Mesothelial cell of epicardium (in vitro differentiated cells): Measurements from ENCODE around the gene SLIT3. TPM values are rescaled to one million over a fixed set of nuclear protein-coding genes. Genes with fewer than 3 reads are reported as not detected.
"Not testable (repeated sequence)": the region's sequence is repeated elsewhere in the genome, so short reads cannot be mapped to it uniquely, and the experiment has no call there.

Experiments
- DNase-seq, 2 experiments: peaks; one replicate each; pipeline ENCODE4 v3.0.0; 2021; ENCODE audit warnings: low spot score in 2 of 2; ENCODE audit not compliant: unreplicated experiment in 2 of 2
- H3K27ac Mint-ChIP-seq: 2 replicates; pipeline ENCODE4 v1.8.0; 2021; ENCODE audit warnings: mixed read lengths
- H3K27me3 Mint-ChIP-seq: 2 replicates; pipeline ENCODE4 v1.8.0; 2021; ENCODE audit warnings: low read depth, mixed read lengths
- H3K36me3 Mint-ChIP-seq: 2 replicates; pipeline ENCODE4 v1.8.0; 2021; ENCODE audit warnings: mixed read lengths
- H3K4me1 Mint-ChIP-seq: 2 replicates; pipeline ENCODE4 v1.8.0; 2021; ENCODE audit warnings: mixed read lengths
- H3K4me3 Mint-ChIP-seq: 2 replicates; pipeline ENCODE4 v1.8.0; 2021; ENCODE audit warnings: mild to moderate bottlenecking, moderate library complexity, mixed read lengths
- H3K9me3 Mint-ChIP-seq: 2 replicates; pipeline ENCODE4 v1.8.0; 2021; ENCODE audit warnings: mixed read lengths
- CTCF ChIP-seq: fragments of 200-600 bp; sonication (generic); IDR thresholded peaks from one replicate; pipeline ENCODE4 v1.5.0; 2021; ENCODE audit warnings: antibody characterized with exemption; ENCODE audit not compliant: unreplicated experiment
- total RNA-seq: library from RNA; stranded (reverse); gene quantifications from 3 replicates; pipeline ENCODE4 v1.2.1, GENCODE V29; 2021

SLIT3 gene
- total RNA-seq, 1 donor from 2014 or later = 65.1 TPM

- Mint-ChIP-seq H3K4me3 (no peak overlapping the region), H3K36me3 (peaks cover 2% of the 10 kb centered on the region), H3K27ac (no peak overlapping the region), H3K4me1 (peaks cover 51% of the 10 kb centered on the region), H3K27me3 (peaks cover 11% of the 10 kb centered on the region), H3K9me3 (no peaks in the 10 kb centered on the region)
- no peak for TF ChIP-seq CTCF
- DNase-seq = no peak
Observed at GRCh38 chr5:169218176-169218575, 82.8 kb downstream of the SLIT3 start.

GRCh38 chr5:169216866-169217265, 84.1 kb downstream of the SLIT3 start:
- Mint-ChIP-seq H3K4me1 (peaks cover 40% of the 10 kb centered on the region), H3K27ac (no peak overlapping the region), H3K27me3 (peaks cover 11% of the 10 kb centered on the region), H3K4me3 (no peak overlapping the region), H3K9me3 (no peaks in the 10 kb centered on the region), H3K36me3 (peaks cover 2% of the 10 kb centered on the region)
- DNase-seq = no peak
- no peak for TF ChIP-seq CTCF

GRCh38 chr5:169213479-169213878, 87.5 kb downstream of the SLIT3 start:
- DNase-seq = no peak
- H3K27ac Mint-ChIP-seq = no peak overlapping the region
- H3K27me3 Mint-ChIP-seq = peaks cover 11% of the 10 kb centered on the region
- peaks cover 2% of the 10 kb centered on the region for H3K36me3 Mint-ChIP-seq
- TF ChIP-seq CTCF = no peak
- peaks cover 17% of the 10 kb centered on the region for H3K4me1 Mint-ChIP-seq
- H3K4me3 Mint-ChIP-seq = no peak overlapping the region
- peaks cover 8% of the 10 kb centered on the region for H3K9me3 Mint-ChIP-seq

- not testable (repeated sequence) for DNase-seq, H3K9me3 Mint-ChIP-seq, H3K36me3 Mint-ChIP-seq, H3K4me3 Mint-ChIP-seq, H3K27ac Mint-ChIP-seq, H3K4me1 Mint-ChIP-seq
- H3K27me3 Mint-ChIP-seq = peaks cover 11% of the 10 kb centered on the region
Observed at GRCh38 chr5:169211761-169212160, 89.2 kb downstream of the SLIT3 start.

- TF ChIP-seq CTCF = no peak
- Mint-ChIP-seq H3K27me3 (no peaks in the 10 kb centered on the region), H3K4me3 (no peak overlapping the region), H3K9me3 (peaks cover 13% of the 10 kb centered on the region), H3K27ac (no peak overlapping the region), H3K4me1 (peaks cover 6% of the 10 kb centered on the region), H3K36me3 (peaks cover 6% of the 10 kb centered on the region)
- DNase-seq = no peak
Observed at GRCh38 chr5:169204788-169205400, 96.0 kb downstream of the SLIT3 start.

- peaks cover 5% of the 10 kb centered on the region for H3K9me3 Mint-ChIP-seq
- peaks cover 6% of the 10 kb centered on the region for H3K36me3 Mint-ChIP-seq
- TF ChIP-seq CTCF = no peak
- no peak overlapping the region for H3K27ac Mint-ChIP-seq
- no peak for DNase-seq
- no peak overlapping the region for H3K4me3 Mint-ChIP-seq
- peaks cover 6% of the 10 kb centered on the region for H3K4me1 Mint-ChIP-seq
- no peaks in the 10 kb centered on the region for H3K27me3 Mint-ChIP-seq
Observed at GRCh38 chr5:169202969-169203368, 98.0 kb downstream of the SLIT3 start.
